ENCODE measurements around the gene CARHSP1. TPM values are rescaled to one million over a fixed set of nuclear protein-coding genes. Genes with fewer than 3 reads are reported as not detected.
"Not testable (repeated sequence)": the region's sequence is repeated elsewhere in the genome, so short reads cannot be mapped to it uniquely, and the experiment has no call there.

CARHSP1 gene
- total RNA-seq, 1 donor from 2014 or later, result 90.8 TPM

DNA sequence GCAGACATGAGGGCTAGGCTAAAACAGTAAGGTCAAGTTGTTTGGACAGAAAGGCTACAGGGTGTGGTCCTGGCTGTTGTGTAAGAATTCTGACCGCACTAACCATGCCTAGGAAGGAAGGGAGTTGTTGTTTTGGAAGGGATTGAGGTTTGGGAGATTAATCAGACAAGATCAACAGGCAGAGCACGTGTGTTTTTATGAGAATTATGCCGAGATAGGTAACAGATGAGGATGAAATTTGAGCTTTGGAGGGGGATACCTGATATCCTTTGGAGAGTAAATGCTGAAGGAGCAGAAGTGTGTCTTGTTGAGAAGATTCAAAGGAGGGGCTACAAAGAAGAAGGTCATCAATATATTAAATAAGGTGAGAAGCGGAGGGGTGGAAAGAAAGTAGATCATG lies 26.8 kb downstream of the CARHSP1 start:
- H3K4me3 Mint-ChIP-seq (ENCODE audit: low read depth); H3K27me3 Mint-ChIP-seq (ENCODE audit: low read depth); H3K4me1 Mint-ChIP-seq (ENCODE audit: low read depth); H3K9me3 Mint-ChIP-seq; intact Hi-C loops (cut with micrococcal nuclease); H3K27ac Mint-ChIP-seq; DNase-seq (ENCODE audit: low spot score): not testable (repeated sequence)
- peaks cover 13% of the 10 kb centered on the region for H3K36me3 Mint-ChIP-seq (ENCODE audit: low read depth)

DNA sequence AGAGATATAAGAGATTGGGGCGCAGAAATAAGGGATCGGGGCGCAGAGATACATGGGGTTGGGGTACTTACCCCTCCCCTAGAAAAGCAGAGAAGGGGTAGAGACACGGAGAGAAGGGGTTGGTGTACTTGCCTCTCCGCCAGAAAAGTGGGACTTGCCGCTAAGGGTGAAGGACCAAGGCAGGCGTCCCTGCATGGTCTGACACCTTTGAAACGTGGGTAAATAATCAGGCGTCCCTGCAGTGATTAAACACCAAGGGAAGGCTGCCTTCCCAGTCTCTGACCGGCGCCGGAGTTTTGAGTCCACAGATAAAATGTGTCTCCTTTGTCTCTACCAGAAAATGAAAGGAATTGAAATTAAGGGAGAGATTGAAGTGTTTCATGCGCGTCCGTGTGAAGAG lies 31.2 kb downstream of the CARHSP1 start:
- H3K4me3 Mint-ChIP-seq (ENCODE audit: low read depth); DNase-seq (ENCODE audit: low spot score); H3K9me3 Mint-ChIP-seq; H3K36me3 Mint-ChIP-seq (ENCODE audit: low read depth); H3K27ac Mint-ChIP-seq; H3K27me3 Mint-ChIP-seq (ENCODE audit: low read depth); H3K4me1 Mint-ChIP-seq (ENCODE audit: low read depth); intact Hi-C loops (cut with micrococcal nuclease): not testable (repeated sequence)

DNA sequence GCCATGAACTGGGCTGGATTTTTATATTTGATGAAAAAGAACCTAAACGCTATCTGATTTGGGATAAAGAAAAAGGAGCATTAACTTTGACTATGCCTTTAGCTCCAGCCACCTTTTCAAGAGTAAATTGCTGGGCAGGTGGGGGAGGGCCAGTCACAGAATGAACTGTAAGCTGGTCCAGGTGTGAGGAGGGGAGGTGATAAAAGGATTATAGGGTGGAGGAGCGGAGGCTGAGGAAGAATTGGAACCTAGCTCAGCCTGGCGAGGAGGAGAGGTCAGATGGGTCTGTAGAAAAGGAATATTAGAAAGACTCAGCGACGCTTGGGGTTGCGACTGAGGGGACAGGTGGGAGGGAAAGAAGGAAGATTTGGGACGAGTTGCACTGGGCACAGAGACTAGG lies 32.0 kb downstream of the CARHSP1 start:
- intact Hi-C loops (cut with micrococcal nuclease); H3K9me3 Mint-ChIP-seq; H3K4me1 Mint-ChIP-seq (ENCODE audit: low read depth); H3K4me3 Mint-ChIP-seq (ENCODE audit: low read depth); H3K27ac Mint-ChIP-seq; H3K27me3 Mint-ChIP-seq (ENCODE audit: low read depth); DNase-seq (ENCODE audit: low spot score): not testable (repeated sequence)
- peaks cover 12% of the 10 kb centered on the region for H3K36me3 Mint-ChIP-seq (ENCODE audit: low read depth)

DNA sequence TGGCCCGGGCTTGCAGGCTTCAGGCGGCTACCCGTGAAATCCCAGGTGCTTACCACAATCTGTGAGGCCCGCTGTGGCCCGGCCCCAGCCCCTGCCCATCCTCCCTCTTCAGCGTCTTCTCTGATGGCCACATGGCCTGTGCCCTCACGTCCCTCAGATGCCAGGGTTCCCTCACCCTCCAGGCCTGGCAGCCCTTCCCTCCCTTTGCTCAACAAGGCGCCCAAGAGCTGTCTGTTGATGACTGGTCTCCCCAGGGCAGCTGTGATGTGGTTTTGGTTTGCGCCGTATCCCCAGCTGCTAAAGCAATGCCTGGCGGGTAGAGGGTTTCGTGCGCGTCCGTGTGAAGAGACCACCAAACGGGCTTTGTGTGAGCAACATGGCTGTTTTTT lies 36.1 kb downstream of the CARHSP1 start:
- intact Hi-C loops (cut with micrococcal nuclease), result no loop called here
- H3K4me3 Mint-ChIP-seq (ENCODE audit: low read depth), result no peak overlapping the region
- H3K4me1 Mint-ChIP-seq (ENCODE audit: low read depth), result peaks cover 5% of the 10 kb centered on the region
- peak overlapping the region; percentile 20 for H3K27ac Mint-ChIP-seq
- H3K9me3 Mint-ChIP-seq, result no peaks in the 10 kb centered on the region
- no peak for DNase-seq (ENCODE audit: low spot score)
- H3K36me3 Mint-ChIP-seq (ENCODE audit: low read depth), result peaks cover 49% of the 10 kb centered on the region
- no peaks in the 10 kb centered on the region for H3K27me3 Mint-ChIP-seq (ENCODE audit: low read depth)

DNA sequence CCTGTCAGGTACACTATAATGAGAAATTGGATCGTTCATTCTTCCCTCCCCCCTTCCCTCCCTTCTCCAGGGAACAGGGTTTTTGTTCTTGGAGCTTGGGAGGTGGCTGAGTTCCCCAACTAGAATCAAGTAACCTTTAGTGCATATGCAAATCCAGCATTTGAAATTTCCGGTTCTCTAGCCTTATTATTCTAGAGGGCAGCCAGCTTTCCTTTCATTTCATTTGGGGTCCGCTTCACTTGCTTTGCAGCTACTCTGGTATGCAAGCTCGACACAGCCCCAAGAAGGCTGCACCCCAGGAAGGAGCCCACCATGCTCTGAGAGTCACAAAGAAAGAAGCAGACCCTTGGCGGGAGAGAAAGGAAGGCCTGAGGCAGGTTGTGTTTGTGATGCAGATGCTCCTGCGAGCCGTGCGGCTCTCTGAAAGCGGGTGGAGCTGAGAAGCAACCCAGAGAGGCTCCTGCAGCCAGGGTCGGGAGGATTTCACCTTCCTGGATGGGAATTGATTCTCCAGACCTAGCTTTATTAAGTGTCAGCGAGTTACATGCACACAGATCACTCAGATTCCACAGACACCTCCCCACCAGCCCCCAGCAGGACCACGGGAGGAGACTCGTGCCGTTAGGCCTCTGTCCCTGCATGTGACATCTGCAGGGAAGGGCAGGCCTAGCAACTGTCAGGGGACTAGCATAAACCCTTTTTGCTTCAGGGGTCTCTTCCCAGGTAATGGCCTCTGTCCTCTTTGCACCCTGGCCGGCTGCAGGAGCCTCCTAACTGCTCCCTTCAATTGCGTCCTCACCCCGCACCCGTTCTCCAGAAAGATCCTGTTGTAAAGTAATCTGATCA lies 36.7 kb downstream of the CARHSP1 start:
- intact Hi-C loops (cut with micrococcal nuclease), result no loop called here
- peaks cover 5% of the 10 kb centered on the region for H3K4me1 Mint-ChIP-seq (ENCODE audit: low read depth)
- no peak overlapping the region for H3K4me3 Mint-ChIP-seq (ENCODE audit: low read depth)
- DNase-seq (ENCODE audit: low spot score), result no peak
- H3K27ac Mint-ChIP-seq, result no peak overlapping the region
- H3K27me3 Mint-ChIP-seq (ENCODE audit: low read depth), result no peaks in the 10 kb centered on the region
- no peaks in the 10 kb centered on the region for H3K9me3 Mint-ChIP-seq
- H3K36me3 Mint-ChIP-seq (ENCODE audit: low read depth), result peaks cover 49% of the 10 kb centered on the region

DNA sequence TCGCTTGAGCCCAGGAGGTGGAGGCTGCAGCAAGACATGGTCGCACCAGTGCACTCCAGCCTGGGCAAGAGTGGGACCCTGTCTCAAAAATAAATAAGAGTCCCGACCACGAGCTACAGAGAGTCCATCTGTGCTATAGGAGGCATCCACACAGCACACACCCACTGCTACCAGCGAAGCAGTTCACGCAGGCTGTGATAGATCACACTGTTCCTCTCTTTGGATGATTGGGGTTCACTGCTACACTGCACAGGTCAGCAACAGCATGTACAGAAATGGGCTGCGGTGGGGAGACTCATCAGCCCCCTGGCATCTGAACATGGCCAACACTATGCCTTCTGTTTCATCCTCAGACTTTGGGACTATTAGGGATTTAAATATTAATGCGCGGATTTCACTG lies 37.4 kb downstream of the CARHSP1 start:
- H3K4me1 Mint-ChIP-seq (ENCODE audit: low read depth), result peaks cover 5% of the 10 kb centered on the region
- intact Hi-C loops (cut with micrococcal nuclease), result no loop called here
- peaks cover 49% of the 10 kb centered on the region for H3K36me3 Mint-ChIP-seq (ENCODE audit: low read depth)
- H3K27me3 Mint-ChIP-seq (ENCODE audit: low read depth), result no peaks in the 10 kb centered on the region
- H3K27ac Mint-ChIP-seq, result no peak overlapping the region
- H3K4me3 Mint-ChIP-seq (ENCODE audit: low read depth), result no peak overlapping the region
- H3K9me3 Mint-ChIP-seq, result no peaks in the 10 kb centered on the region
- no peak for DNase-seq (ENCODE audit: low spot score)

DNA sequence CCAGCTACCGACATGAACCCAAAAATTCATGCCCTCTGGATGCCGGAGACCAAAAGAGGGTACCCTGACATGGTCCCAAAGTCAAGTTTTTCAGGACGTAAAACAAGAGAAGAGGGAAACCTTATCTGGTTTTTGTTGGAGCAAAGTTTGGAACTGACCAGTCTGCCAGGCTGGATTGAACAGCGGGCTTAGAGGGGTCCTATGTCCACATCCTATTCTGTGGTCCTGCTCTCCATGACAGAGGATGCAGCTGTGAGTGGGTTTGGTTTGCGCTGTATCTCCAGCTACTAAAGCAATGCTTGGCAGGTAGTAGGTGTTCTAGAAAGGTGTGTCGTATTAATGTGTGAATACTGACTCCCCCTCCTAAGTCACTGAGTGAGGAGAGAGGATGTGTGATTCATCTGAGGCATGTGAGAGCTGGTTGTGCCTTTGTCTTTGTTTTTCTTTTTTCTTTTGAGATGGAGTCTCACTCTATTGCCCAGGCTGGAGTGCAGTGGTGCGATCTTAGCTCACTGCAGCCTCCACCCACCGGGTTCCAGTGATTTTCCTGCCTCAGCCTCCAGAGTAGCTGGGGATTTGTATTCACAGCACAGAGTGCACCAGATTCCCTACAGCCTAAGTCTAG lies 40.2 kb downstream of the CARHSP1 start:
- Mint-ChIP-seq H3K9me3 (no peaks in the 10 kb centered on the region), H3K27ac (peak overlapping the region; percentile 40), H3K36me3 (ENCODE audit: low read depth) (peaks cover 60% of the 10 kb centered on the region), H3K4me1 (ENCODE audit: low read depth) (peaks cover 5% of the 10 kb centered on the region), H3K27me3 (ENCODE audit: low read depth) (no peaks in the 10 kb centered on the region), H3K4me3 (ENCODE audit: low read depth) (no peak overlapping the region)
- intact Hi-C loops (cut with micrococcal nuclease), result no loop called here
- DNase-seq (ENCODE audit: low spot score), result no peak

DNA sequence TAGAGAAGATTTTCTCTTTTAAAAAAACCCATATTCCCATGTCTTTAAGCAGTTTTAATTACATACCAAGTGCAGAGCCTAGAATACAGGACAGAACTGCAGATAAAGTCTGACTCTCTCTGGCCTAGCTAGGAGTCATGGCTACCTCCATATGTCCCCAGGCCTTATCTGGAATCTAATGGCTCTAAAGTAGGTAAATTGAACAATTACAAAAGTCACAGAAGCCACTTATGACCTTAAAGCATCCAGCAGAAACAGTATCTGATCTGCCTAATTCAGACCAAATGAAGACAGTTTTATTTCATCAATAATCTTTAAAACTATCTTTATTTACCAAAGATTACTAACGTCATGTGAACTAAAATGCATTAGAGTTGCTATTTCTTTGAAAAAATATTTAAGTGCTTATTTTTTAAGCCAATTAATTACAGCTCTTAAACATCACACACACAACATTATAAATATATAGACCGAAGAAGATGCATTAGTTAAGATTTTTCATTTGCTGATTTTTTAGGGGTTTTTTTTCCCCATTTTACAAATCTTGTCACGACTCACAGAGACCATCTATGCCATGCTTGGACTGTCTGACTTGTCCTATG lies 42.4 kb downstream of the CARHSP1 start:
- peaks cover 12% of the 10 kb centered on the region for H3K4me1 Mint-ChIP-seq (ENCODE audit: low read depth)
- H3K9me3 Mint-ChIP-seq, result no peaks in the 10 kb centered on the region
- H3K27ac Mint-ChIP-seq, result no peak overlapping the region
- intact Hi-C loops (cut with micrococcal nuclease), result no loop called here
- no peak for DNase-seq (ENCODE audit: low spot score)
- no peak overlapping the region for H3K4me3 Mint-ChIP-seq (ENCODE audit: low read depth)
- no peaks in the 10 kb centered on the region for H3K27me3 Mint-ChIP-seq (ENCODE audit: low read depth)
- peaks cover 62% of the 10 kb centered on the region for H3K36me3 Mint-ChIP-seq (ENCODE audit: low read depth)

DNA sequence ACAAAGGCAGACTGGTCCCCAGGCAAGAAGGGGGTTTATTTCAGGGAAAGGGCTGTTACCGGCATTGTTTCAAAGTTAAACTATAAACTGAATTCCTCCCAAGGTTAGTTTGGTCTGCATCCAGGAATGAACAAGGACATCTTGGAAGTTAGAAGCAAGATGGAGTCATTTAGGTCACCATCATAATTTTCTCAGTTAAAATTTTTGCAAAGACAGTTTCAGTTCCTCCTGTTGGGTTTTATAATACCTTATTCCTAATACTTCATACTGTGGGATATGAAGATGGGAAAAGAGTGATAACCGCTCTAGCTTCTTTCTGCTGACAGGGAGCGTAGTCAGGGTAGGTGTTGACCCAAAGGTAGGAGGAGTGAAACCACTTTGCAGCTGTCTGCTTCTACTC lies 46.4 kb downstream of the CARHSP1 start:
- Mint-ChIP-seq H3K9me3 (no peaks in the 10 kb centered on the region), H3K27ac (no peak overlapping the region), H3K4me1 (ENCODE audit: low read depth) (peaks cover 20% of the 10 kb centered on the region), H3K36me3 (ENCODE audit: low read depth) (peaks cover 61% of the 10 kb centered on the region), H3K27me3 (ENCODE audit: low read depth) (no peaks in the 10 kb centered on the region), H3K4me3 (ENCODE audit: low read depth) (no peak overlapping the region)
- DNase-seq (ENCODE audit: low spot score), result no peak
- intact Hi-C loops (cut with micrococcal nuclease), result no loop called here

DNA sequence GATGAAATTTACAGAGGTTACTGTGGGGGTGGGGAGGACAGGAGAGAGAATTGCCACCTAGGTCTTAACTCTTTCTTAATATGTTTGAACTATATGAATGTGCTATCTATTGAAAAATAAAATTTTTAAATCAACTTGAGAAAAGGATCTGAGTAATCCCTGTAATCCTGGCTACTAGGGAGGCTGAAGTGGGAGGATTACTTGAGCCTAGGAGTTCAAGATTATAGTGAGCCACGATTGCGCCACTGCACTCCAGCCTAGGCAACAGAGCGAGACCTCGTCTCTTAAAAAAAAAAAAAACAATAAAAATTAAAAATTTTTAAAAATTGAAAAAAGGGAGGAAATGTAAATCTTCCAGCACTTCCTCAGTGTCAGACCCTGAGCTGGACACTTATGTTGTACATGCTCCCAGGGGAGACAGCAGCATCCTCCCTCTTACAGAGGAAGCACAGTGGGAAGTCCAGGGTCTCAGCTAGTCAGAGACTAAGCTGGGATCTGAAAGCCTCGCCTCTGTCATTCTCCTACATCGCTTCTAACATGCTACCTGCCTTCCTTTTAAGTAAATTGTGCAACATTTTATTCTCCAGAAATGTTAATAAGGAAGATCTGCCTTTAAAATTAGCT lies 49.3 kb downstream of the CARHSP1 start:
- no peak overlapping the region for H3K4me3 Mint-ChIP-seq (ENCODE audit: low read depth)
- DNase-seq (ENCODE audit: low spot score), result no peak
- H3K36me3 Mint-ChIP-seq (ENCODE audit: low read depth), result peaks cover 77% of the 10 kb centered on the region
- no peaks in the 10 kb centered on the region for H3K9me3 Mint-ChIP-seq
- intact Hi-C loops (cut with micrococcal nuclease), result no loop called here
- H3K27me3 Mint-ChIP-seq (ENCODE audit: low read depth), result no peaks in the 10 kb centered on the region
- H3K4me1 Mint-ChIP-seq (ENCODE audit: low read depth), result peaks cover 35% of the 10 kb centered on the region
- H3K27ac Mint-ChIP-seq, result no peak overlapping the region

DNA sequence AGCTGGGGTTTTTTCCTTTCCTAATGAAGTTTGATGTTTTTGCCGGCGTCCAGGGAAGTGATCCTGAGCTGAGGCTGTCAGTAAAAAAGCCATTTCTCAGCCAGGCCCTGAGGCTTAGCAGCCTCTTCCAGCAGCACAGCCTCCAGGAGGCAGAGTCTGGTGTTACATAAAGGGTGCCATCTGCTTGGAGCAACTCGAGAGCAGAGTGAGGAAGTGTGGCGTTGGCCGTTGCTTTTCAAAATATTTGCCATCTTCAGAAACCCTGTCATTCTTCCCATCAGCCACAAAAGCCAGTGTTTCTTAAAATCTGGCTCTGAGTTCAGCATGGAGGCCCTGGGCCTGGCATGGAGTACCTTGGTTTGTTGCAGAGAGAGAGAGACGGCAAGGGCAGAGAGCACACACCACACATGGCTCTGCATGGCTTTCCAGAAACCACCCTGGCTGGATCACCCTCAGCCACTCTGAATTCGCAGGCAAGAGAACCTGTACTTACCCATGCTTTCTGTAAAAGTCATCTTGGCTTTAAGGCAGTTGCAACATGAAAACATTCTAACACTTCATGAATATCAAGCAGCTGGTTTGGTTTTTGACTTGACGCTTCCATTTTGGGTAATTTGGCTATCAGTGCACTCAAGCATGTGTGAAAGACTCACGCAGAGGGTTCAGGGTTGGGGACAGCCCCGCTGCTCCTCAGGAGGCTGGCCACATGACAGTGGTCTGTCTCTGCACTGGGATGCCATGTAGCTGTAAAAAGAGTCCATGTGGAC lies 50.1 kb downstream of the CARHSP1 start:
- no peak for DNase-seq (ENCODE audit: low spot score)
- no peak overlapping the region for H3K27ac Mint-ChIP-seq
- H3K36me3 Mint-ChIP-seq (ENCODE audit: low read depth), result peaks cover 77% of the 10 kb centered on the region
- H3K9me3 Mint-ChIP-seq, result no peaks in the 10 kb centered on the region
- H3K27me3 Mint-ChIP-seq (ENCODE audit: low read depth), result no peaks in the 10 kb centered on the region
- H3K4me3 Mint-ChIP-seq (ENCODE audit: low read depth), result no peak overlapping the region
- H3K4me1 Mint-ChIP-seq (ENCODE audit: low read depth), result peaks cover 39% of the 10 kb centered on the region
- intact Hi-C loops (cut with micrococcal nuclease), result no loop called here

DNA sequence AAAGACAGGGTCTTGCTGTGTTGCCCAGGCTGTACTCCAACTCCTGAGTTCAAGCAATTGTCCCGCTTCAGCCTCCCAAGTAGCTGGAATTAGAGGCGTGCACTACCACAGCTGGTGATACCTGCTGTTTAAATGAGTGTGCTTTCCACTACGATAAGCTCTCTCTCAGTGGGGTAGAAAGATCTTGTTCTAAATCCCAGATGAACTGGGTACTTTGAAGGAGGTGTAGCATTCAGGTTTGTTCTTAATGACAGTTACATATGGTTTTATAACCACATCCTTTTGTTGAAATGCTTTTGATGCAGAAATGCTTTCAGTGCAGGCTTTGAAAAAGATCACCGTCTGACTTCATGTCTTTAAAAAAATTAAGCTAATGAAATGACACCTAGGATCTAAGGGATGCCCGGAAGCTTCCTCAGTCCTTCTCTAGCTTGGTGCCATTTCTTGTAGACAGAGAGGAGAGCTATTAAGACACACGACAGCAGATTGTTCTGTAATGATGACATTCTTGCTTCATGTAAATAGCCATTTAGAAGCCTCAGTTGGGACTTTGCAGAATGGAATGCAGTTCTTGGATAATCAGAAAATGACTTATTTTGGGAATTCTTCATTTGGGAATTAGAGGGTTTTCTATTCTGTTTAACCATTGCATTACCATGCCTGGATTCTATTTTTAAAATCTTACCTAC lies 51.7 kb downstream of the CARHSP1 start:
- Mint-ChIP-seq H3K4me3 (ENCODE audit: low read depth) (no peak overlapping the region), H3K36me3 (ENCODE audit: low read depth) (peaks cover 80% of the 10 kb centered on the region), H3K4me1 (ENCODE audit: low read depth) (peaks cover 32% of the 10 kb centered on the region), H3K27me3 (ENCODE audit: low read depth) (no peaks in the 10 kb centered on the region), H3K27ac (peak overlapping the region; percentile 81), H3K9me3 (no peaks in the 10 kb centered on the region)
- DNase-seq (ENCODE audit: low spot score), result no peak
- intact Hi-C loops (cut with micrococcal nuclease), result no loop called here

Measured in activated T-helper 2 cell treated with anti-CD3 and anti-CD28 coated beads, Interferon-gamma antibody, Interleukin-2, Interleukin-4, amounts not matched to agents 10 μg/mL and 5 μg/mL and 100 μg/mL, durations not matched to agents 14 hours and 24 hours and 36 hours (primary cell).